ENCODE data around the gene LDLRAD2.

GRCh38 chr1:21840981-21841380, 28.9 kb downstream of the LDLRAD2 start:
- TF ChIP-seq CTCF (IDR thresholded peaks at IDR 0.05) = no peak
- no peak for TF ChIP-seq POLR2A (IDR thresholded peaks at IDR 0.05)
